Measurements from ENCODE around the gene TGM1. TPM values are rescaled to one million over a fixed set of nuclear protein-coding genes. Genes with fewer than 3 reads are reported as not detected.

TGM1 gene
- total RNA-seq, 2 experiments from 2014 or later = 2.6 to 3.2 TPM

GRCh38 chr14:24261256-24261968 lies 1.6 kb downstream of the TGM1 start:
- ChIA-PET POLR2A (no interaction called here), CTCF (interaction anchor here (0.6 kb wide), 1 partner anchor 709 kb away, joined by 4 read pairs; no protein-coding TSS in a partner anchor)

GRCh38 chr14:24260780-24261157 lies 2.2 kb downstream of the TGM1 start:
- CTCF ChIA-PET = interaction anchor here (0.6 kb wide), 1 partner anchor 709 kb away, joined by 4 read pairs; no protein-coding TSS in a partner anchor
- POLR2A ChIA-PET = no interaction called here

- CTCF ChIA-PET = no interaction called here
- POLR2A ChIA-PET = no interaction called here
Measured at GRCh38 chr14:24260026-24260779, 2.8 kb downstream of the TGM1 start.

GRCh38 chr14:24259282-24260025 lies 3.5 kb downstream of the TGM1 start:
- CTCF ChIA-PET = interaction anchor here (0.8 kb wide), 1 partner anchor 40 kb away, joined by 3 read pairs; the partner anchor contains the start of genes DHRS1 and NOP9
- POLR2A ChIA-PET = interaction anchor here (0.5 kb wide), 1 partner anchor 12 kb away, joined by 4 read pairs; no protein-coding TSS in a partner anchor

- POLR2A ChIA-PET = no interaction called here
- CTCF ChIA-PET = interaction anchor here (0.8 to 1.3 kb wide), 2 partner anchors 16 to 41 kb away, joined by 3 to 8 read pairs; partner anchors contain the start of genes DHRS1, NOP9 and TINF2
Measured at GRCh38 chr14:24258548-24259265, 4.3 kb downstream of the TGM1 start.

GRCh38 chr14:24258119-24258518 lies 4.9 kb downstream of the TGM1 start:
- POLR2A ChIA-PET = no interaction called here
- CTCF ChIA-PET = interaction anchor here (1.3 kb wide), 1 partner anchor 15 kb away, joined by 8 read pairs; the partner anchor contains the start of gene TINF2

GRCh38 chr14:24256960-24257359 lies 6.0 kb downstream of the TGM1 start:
- ChIA-PET CTCF (interaction anchor here (0.9 to 1.2 kb wide), 2 partner anchors 10 to 14 kb away, joined by 3 read pairs; partner anchors contain the start of gene TINF2), POLR2A (no interaction called here)

GRCh38 chr14:24255931-24256711 lies 6.9 kb downstream of the TGM1 start:
- ChIA-PET CTCF (interaction anchor here (0.9 to 1.2 kb wide), 2 partner anchors 9 to 14 kb away, joined by 3 read pairs; partner anchors contain the start of gene TINF2), POLR2A (no interaction called here)

- POLR2A ChIA-PET = no interaction called here
Measured at GRCh38 chr14:24255438-24255837, 7.5 kb downstream of the TGM1 start.

GRCh38 chr14:24254630-24255392 lies 8.2 kb downstream of the TGM1 start:
- CTCF ChIA-PET = no interaction called here
- POLR2A ChIA-PET = no interaction called here

More at GRCh38 chr14:24255438-24255837, 7.5 kb downstream of the TGM1 start:
- CTCF ChIA-PET = no interaction called here

GRCh38 chr14:24253936-24254335 lies 9.0 kb downstream of the TGM1 start:
- POLR2A ChIA-PET = no interaction called here
- CTCF ChIA-PET = no interaction called here

- ChIA-PET POLR2A (interaction anchor here (1.0 kb wide), 1 partner anchor 13 kb away, joined by 5 read pairs; no protein-coding TSS in a partner anchor), CTCF (interaction anchor here (1.4 to 11.9 kb wide), 3 partner anchors 10 to 55 kb away, joined by 5 to 156 read pairs (median 11); partner anchors contain the start of genes CIDEB, DHRS1, NOP9 and TINF2)
Measured at GRCh38 chr14:24252289-24253124, 10.5 kb downstream of the TGM1 start.

GRCh38 chr14:24251880-24252288 lies 11.1 kb downstream of the TGM1 start:
- POLR2A ChIA-PET = interaction anchor here (1.0 kb wide), 1 partner anchor 14 kb away, joined by 5 read pairs; no protein-coding TSS in a partner anchor
- CTCF ChIA-PET = interaction anchor here (1.4 to 11.9 kb wide), 3 partner anchors 9 to 56 kb away, joined by 5 to 156 read pairs (median 11); partner anchors contain the start of genes CIDEB, DHRS1, NOP9 and TINF2

GRCh38 chr14:24250354-24250753 lies 12.6 kb downstream of the TGM1 start:
- POLR2A ChIA-PET = interaction anchor here (1.1 kb wide), 1 partner anchor 8 kb away, joined by 3 read pairs; the partner anchor contains the start of gene TINF2
- CTCF ChIA-PET = interaction anchor here (2.9 to 11.9 kb wide), 2 partner anchors 8 to 47 kb away, joined by 11 to 156 read pairs; partner anchors contain the start of genes DHRS1, NOP9 and TINF2

GRCh38 chr14:24249230-24250021 lies 13.6 kb downstream of the TGM1 start:
- CTCF ChIA-PET = interaction anchor here (1.4 to 11.9 kb wide), 3 partner anchors 16 to 182 kb away, joined by 3 to 156 read pairs (median 4); partner anchors contain the start of genes DHRS1 and NOP9

More at GRCh38 chr14:24249230-24250021, 13.6 kb downstream of the TGM1 start:
- POLR2A ChIA-PET = interaction anchor here (0.5 kb wide), 1 partner anchor 37 kb away, joined by 4 read pairs; no protein-coding TSS in a partner anchor
